Activated CD8-positive, alpha-beta memory T cell treated with anti-CD3 and anti-CD28 coated beads for 36 hours (primary cell): ENCODE data around the gene KANK4. TPM values are rescaled to one million over a fixed set of nuclear protein-coding genes. Genes with fewer than 3 reads are reported as not detected.

ENCODE experiments used
- CTCF ChIA-PET: fragments of 350-600 bp; sonication (Branson Sonifier 250); formaldehyde crosslinking; loops from one replicate; lab custom pipeline; 2021; ENCODE audit warnings: antibody characterized with exemption; lab: Charles Lee
- POLR2A ChIA-PET: fragments of 350-600 bp; sonication (Branson Sonifier 250); formaldehyde crosslinking; loops from one replicate; lab custom pipeline; 2021; ENCODE audit warnings: antibody characterized with exemption; lab: Charles Lee
- total RNA-seq, 2 experiments: library from RNA; stranded (reverse); gene quantifications; one replicate each; pipeline ENCODE4 v1.2.3, GENCODE V29; 2021

The KANK4 gene
- total RNA-seq, 2 experiments from 2014 or later, result not detected

DNA sequence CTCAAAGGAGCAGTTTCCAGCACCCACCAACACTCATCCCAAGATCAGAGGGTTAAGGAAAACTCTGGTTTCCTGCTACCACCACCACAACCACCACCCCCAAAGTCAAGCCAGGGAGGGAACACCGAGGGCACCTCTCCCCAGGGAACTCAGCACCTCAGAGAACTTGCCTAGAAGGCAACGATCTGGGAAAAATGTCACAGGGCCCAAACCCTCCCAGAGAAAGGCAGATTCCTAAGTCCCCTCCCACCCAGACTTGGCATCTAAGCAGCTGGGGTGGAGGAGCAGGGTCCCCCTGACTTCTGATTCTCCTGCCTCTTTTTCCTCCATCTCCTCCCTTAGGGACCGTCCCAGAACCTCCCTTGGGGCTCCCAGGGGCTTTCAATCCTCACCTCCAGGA is 10.6 kb downstream of the KANK4 start:
- CTCF ChIA-PET, result no interaction called here
- POLR2A ChIA-PET, result no interaction called here

DNA sequence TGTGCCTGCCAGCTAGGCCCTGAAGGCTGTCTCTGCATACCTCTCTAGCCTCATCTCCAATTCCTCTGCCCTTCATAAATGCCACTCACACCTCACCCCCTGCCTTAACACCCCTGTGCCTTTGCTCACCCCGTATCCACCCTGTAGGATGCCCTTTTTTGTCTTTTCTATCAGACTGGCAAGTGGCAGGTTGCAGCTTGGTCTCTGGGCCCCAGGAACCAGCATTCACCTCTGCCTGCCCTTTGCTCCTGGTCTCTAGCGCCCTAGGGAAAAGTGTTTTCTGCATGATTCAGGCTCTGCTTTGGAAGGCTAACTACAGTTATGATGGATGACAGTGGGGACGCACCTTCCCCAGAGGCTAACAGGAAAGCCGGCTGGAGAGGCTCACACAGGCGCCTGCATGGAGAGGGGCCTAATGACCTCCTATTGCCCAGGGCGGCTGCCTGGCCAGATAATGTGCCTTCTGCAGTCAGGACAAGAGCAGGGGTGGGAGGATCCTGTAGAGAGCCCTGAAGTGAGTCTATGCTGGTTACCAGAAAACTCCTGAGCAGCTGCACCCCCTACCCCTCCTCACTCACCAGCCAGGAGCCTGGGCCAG is 11.2 kb downstream of the KANK4 start:
- ChIA-PET POLR2A (no interaction called here), CTCF (no interaction called here)

- ChIA-PET CTCF (no interaction called here), POLR2A (no interaction called here)
These were observed 11.8 kb downstream of the KANK4 start for GRCh38 chr1:62307446-62307845.

- CTCF ChIA-PET, result no interaction called here
- POLR2A ChIA-PET, result no interaction called here
These were observed 13.2 kb downstream of the KANK4 start for GRCh38 chr1:62306065-62306464.

- POLR2A ChIA-PET, result no interaction called here
- CTCF ChIA-PET, result no interaction called here
These were observed 14.3 kb downstream of the KANK4 start for GRCh38 chr1:62304975-62305374.

- ChIA-PET CTCF (no interaction called here), POLR2A (no interaction called here)
These were observed 14.7 kb downstream of the KANK4 start for GRCh38 chr1:62304515-62304914.

DNA sequence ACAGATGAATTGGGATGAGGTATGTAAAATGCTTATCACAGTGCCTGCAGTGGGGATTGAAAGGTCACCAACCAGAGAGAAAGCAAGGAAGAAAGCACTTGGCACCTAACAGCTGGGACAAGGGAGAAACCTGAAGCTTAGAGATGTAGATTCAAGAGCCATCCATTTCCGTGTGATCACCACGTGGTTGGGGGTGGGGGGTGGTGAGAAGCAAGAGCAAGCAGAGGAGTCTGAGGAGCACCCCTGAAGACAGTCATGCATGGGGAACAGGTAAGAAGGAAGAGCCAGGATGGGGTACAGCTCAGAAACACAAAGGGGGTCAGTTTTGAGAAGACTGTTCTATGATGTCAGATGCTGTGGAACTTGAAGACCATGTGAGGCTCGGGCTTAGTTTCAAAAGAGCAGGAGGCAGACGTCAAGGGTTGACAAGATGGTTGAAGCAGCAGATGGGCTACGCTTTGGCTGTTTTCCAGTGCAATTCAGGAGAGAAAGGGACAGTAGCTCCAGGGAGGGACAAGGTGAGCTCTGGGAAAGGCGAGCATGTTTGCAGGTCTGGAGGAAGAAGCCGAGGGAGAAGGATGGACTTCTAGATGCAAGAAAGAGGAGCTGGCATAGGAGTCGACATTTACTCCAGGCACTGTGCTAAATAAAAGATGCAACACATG is 17.4 kb downstream of the KANK4 start:
- CTCF ChIA-PET, result no interaction called here
- POLR2A ChIA-PET, result no interaction called here

- ChIA-PET CTCF (no interaction called here), POLR2A (no interaction called here)
These were observed 19.6 kb downstream of the KANK4 start for GRCh38 chr1:62299426-62300200.

- ChIA-PET POLR2A (interaction anchor here (0.6 kb wide), 1 partner anchor 293 kb away, joined by 4 read pairs; no protein-coding TSS in a partner anchor), CTCF (no interaction called here)
These were observed 23.2 kb downstream of the KANK4 start for GRCh38 chr1:62295921-62296491.

- POLR2A ChIA-PET, result no interaction called here
- CTCF ChIA-PET, result no interaction called here
These were observed 25.0 kb downstream of the KANK4 start for GRCh38 chr1:62294261-62294660.

DNA sequence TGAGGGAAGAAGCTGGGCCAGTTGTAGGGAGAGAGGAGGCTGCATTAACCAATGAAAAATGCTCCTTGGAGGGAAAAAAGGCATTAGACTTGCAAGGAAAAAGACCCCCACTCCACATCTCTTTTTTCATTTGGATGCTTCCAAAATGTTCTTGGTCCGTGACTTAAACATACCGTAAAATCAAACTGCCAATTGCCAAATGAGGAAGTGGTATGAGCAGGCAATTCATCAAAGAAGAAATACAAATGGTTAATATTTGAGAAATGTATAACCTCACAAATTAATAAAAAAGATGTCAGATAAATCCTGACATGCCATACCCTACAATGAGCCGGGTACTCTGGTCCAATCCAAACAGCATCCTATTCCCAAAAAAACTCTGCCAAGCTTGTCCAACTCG is 30.6 kb downstream of the KANK4 start:
- CTCF ChIA-PET, result no interaction called here

GRCh38 chr1:62288224-62288623 is 31.0 kb downstream of the KANK4 start:
- ChIA-PET CTCF (no interaction called here), POLR2A (no interaction called here)

More for the DNA sequence above, 30.6 kb downstream of the KANK4 start:
- POLR2A ChIA-PET, result no interaction called here

DNA sequence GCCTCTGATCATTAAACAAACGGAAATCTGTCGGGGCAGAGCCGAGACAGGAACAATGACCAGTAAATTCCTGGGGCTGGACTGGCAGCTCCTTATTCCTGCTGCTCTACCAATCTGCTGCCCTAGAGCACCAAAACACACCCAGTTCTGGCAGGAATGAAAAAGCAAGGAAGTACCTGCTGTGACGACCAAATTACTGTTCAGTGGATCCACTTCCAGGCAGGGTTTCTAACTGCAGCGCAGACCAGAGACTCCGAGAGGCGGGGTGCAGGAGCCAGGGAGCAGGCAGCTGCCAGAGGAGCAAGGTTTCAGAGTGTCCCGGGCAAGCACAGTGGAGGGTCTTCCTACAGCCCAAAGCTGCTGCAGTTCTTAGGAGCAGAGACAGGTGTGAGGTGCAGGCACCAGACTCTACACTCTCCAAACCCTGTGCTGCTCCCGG is 32.4 kb downstream of the KANK4 start:
- CTCF ChIA-PET, result no interaction called here

GRCh38 chr1:62285984-62286785 is 33.0 kb downstream of the KANK4 start:
- CTCF ChIA-PET, result no interaction called here
- POLR2A ChIA-PET, result no interaction called here

More for the DNA sequence above, 32.4 kb downstream of the KANK4 start:
- POLR2A ChIA-PET, result no interaction called here

DNA sequence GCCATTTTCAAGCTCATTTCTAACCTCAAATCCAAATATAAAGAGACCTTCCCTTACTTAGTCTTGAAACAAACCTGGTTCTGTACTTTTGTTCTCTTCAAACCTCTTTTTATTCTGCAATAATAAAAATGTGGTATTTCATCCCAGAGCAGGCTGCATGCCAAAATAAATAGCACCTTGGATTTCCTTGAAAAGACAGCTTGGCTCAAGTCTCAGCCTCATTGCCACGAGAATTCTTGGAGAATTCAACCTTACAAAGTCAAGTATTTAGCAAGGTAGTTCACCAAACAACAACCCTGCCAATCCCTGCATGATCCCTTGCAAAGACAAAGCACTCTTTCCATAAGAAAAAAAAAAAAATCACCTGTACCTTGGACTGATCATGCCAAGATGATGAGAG is 33.8 kb downstream of the KANK4 start:
- ChIA-PET POLR2A (no interaction called here), CTCF (no interaction called here)

GRCh38 chr1:62283986-62284385 is 35.2 kb downstream of the KANK4 start:
- POLR2A ChIA-PET, result no interaction called here
- CTCF ChIA-PET, result no interaction called here

DNA sequence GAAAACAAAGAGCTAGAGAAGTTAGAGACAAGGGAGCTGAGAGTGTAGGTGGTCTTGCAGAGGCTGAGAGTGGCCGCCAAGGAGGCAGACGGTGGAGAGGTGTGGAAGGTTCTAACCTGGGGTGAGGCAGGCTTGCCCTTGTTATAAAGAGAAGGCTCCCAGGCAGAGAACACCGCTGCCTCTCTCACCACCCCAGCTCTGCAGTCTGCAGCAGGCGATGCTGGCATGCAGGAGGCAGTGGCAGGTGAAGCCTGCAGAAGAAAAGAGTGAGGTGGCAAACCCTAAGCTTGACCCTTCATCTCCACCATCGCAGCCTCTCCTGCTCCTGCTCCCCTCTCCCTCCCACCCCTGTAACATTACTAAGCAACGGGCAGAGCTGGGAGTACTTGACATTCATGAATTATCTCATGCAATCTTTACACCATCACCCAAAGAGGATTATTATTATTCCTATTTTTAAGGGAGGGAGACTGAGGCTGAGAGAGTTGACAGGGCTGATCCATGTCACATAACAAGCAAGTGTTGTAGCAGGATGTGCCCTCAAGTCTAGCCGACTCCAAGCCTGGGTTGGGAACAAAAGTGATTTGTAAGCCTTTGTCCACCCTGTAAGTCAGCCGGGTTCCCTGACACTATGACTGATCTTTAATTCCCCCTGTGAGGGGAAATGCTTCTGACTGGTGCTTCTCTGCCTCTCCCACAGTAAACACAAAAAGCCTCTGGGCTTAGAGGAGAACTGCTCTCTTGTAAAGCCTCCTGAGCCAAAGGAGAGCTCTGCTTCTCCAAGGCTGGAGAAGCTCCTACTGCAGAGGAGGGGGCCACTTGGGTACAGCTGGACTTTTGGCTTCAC is 36.1 kb downstream of the KANK4 start:
- POLR2A ChIA-PET, result interaction anchor here (0.5 kb wide), 1 partner anchor 107 kb away, joined by 3 read pairs; no protein-coding TSS in a partner anchor
- CTCF ChIA-PET, result no interaction called here

GRCh38 chr1:62281922-62282555 is 37.2 kb downstream of the KANK4 start:
- CTCF ChIA-PET, result no interaction called here

More at GRCh38 chr1:62281922-62282555, 37.2 kb downstream of the KANK4 start:
- POLR2A ChIA-PET, result no interaction called here
